AG04450 (cell line): ENCODE measurements around the gene PDGFB. TPM values are rescaled to one million over a fixed set of nuclear protein-coding genes. Genes with fewer than 3 reads are reported as not detected.

Experiments used
- CTCF ChIA-PET: fragments of 300-600, 350-600 bp; formaldehyde crosslinking; extraction: SDS; loops from one replicate; lab custom pipeline; 2022; ENCODE audit warnings: antibody characterized with exemption, inconsistent platforms; lab: Charles Lee
- POLR2A ChIA-PET: fragments of 350-600 bp; formaldehyde crosslinking; extraction: SDS; loops from one replicate; lab custom pipeline; 2021; ENCODE audit warnings: antibody characterized with exemption, inconsistent platforms; lab: Yijun Ruan, JAX
- DNase-seq: peaks from one replicate; pipeline ENCODE4 v3.0.0-alpha.2; 2011; ENCODE audit warnings: low read depth, low spot score
- H3K27ac ChIP-seq: one replicate; pipeline ENCODE4 v1.5.1; 2012; ENCODE audit warnings: low read depth, low read length, control low read depth
- H3K27me3 ChIP-seq: one replicate; pipeline ENCODE4 v1.6.0; 2012; ENCODE audit warnings: low read length; ENCODE audit not compliant: control insufficient read depth, insufficient read depth
- H3K4me3 ChIP-seq: 2 replicates; pipeline ENCODE4 v1.5.1; 2011; ENCODE audit warnings: mild to moderate bottlenecking, low read depth, low read length, control low read depth
- H3K9me3 ChIP-seq: 2 replicates; pipeline ENCODE4 v1.5.1; 2012; ENCODE audit warnings: low read length; ENCODE audit not compliant: control insufficient read depth, insufficient read depth
- polyA plus RNA-seq: library from polyadenylated mRNA; depleted of rRNA; stranded (reverse); fragments of >200 nt; gene quantifications from 2 replicates; pipeline ENCODE4 v1.2.3, GENCODE V29; 2011
- TF ChIP-seq, protein P1 (sequence below): IDR thresholded peaks from 2 replicates; pipeline ENCODE4 v1.5.1; 2011; ENCODE audit warnings: low read depth, low read length, control low read depth, inconsistent platforms

Gene PDGFB
- polyA plus RNA-seq, 1 experiment: 0.19 TPM

DNA sequence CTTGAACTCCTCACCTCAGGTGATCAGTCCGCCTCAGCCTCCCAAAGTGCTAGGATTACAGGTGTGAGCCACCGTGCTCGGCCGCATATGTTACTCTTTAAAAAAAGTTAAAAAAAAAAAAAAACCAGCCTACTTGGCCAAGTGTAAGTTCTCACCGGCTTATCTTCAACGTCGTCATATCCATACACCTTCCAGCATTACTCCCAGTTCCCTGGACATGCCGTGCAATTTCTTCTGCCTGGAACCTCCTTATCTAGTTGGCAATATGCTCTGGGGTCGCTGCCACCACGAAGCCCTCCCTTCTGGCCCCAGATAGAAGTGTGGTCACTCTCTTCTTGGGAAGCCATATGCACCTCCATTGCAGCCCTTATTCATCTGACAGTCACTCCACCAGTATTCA is 56.0 kb downstream of the PDGFB start:
- ChIA-PET POLR2A (no interaction called here), CTCF (no interaction called here)
- H3K27me3 ChIP-seq: no peaks in the 10 kb centered on the region
- H3K9me3 ChIP-seq: peaks cover 13% of the 10 kb centered on the region
- no peak for DNase-seq
- H3K27ac ChIP-seq: no peak overlapping the region
- no peak overlapping the region for H3K4me3 ChIP-seq
- TF ChIP-seq, protein P1, sequence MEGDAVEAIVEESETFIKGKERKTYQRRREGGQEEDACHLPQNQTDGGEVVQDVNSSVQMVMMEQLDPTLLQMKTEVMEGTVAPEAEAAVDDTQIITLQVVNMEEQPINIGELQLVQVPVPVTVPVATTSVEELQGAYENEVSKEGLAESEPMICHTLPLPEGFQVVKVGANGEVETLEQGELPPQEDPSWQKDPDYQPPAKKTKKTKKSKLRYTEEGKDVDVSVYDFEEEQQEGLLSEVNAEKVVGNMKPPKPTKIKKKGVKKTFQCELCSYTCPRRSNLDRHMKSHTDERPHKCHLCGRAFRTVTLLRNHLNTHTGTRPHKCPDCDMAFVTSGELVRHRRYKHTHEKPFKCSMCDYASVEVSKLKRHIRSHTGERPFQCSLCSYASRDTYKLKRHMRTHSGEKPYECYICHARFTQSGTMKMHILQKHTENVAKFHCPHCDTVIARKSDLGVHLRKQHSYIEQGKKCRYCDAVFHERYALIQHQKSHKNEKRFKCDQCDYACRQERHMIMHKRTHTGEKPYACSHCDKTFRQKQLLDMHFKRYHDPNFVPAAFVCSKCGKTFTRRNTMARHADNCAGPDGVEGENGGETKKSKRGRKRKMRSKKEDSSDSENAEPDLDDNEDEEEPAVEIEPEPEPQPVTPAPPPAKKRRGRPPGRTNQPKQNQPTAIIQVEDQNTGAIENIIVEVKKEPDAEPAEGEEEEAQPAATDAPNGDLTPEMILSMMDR: no peak

DNA sequence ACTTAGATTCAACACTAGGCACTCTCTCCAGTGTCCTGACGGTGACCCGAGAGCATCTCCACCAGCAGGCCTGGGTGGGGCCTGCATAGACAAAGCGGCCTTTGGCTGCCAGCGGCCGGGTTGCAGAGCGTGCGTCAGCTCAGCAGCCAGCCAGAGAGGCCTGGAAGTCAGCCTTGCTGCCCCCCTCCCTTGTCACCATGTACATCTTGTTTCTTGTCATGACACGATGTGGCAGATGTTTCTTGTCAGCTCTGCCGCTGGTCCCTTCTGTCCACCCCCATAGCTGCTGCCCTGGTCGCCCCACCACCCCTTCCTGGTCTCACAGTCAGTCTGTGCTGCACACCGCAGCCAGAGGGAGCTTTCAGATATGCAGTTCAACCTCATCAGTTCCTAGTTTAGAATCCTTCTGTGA is 59.2 kb downstream of the PDGFB start:
- CTCF ChIA-PET: interaction anchor here (0.8 kb wide), 1 partner anchor 36 kb away, joined by 3 read pairs; no protein-coding TSS in a partner anchor
- H3K9me3 ChIP-seq: peaks cover 15% of the 10 kb centered on the region
- DNase-seq: no peak
- no peak overlapping the region for H3K4me3 ChIP-seq
- TF ChIP-seq, protein P1: peak; percentile 48
- H3K27me3 ChIP-seq: no peaks in the 10 kb centered on the region
- H3K27ac ChIP-seq: no peak overlapping the region
- POLR2A ChIA-PET: no interaction called here

DNA sequence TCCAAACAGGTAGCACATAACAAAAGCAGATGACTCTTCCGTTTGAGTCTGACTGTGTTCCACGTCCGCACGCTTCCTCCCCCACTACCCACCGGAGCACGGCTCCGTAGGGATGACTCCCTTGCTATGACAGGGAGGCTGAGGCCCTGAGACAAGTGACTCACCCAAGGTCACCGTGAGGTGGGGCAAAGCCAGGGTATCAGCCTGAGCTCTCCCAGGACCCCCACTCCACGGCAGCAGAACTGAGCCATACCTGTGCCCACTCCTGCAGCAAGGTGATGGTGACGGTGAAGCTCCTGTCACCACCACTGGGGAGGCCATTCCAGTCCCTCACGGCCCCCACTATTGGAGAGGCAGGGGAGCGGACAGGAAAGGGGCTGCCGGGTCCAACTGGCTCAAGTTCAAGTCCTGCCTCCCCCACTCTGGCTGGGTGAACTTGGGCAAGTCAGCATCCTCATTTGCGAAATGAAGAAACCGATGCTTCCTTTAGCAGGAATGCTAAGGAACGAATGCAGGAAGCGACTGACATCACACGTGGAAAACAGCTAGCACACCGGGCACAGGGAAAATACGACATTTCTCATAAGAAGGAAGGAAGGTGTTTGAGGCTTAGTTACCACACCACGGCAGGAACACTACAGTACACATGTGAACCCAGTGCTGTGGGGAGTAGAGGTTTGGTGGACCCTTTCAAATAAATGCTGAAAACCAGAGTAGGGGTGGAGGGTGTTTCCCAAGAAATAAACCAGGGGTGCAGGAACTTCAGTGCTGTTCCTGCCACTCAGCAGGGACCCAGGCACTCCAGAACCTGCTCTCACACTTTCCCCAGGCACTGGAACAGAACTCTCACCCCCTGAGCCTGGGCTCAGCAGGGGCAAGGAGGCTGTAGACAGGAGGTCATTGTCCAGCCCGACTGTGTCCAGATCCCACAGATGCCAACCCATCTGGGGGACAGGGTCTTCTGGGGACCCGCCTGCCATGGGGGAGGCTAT is 59.9 kb downstream of the PDGFB start:
- no peak overlapping the region for H3K4me3 ChIP-seq
- DNase-seq: no peak
- TF ChIP-seq, protein P1: no peak
- H3K9me3 ChIP-seq: peaks cover 15% of the 10 kb centered on the region
- H3K27me3 ChIP-seq: no peaks in the 10 kb centered on the region
- no peak overlapping the region for H3K27ac ChIP-seq
- ChIA-PET POLR2A (no interaction called here), CTCF (interaction anchor here (0.9 kb wide), 1 partner anchor 8 kb away, joined by 3 read pairs; no protein-coding TSS in a partner anchor)

DNA sequence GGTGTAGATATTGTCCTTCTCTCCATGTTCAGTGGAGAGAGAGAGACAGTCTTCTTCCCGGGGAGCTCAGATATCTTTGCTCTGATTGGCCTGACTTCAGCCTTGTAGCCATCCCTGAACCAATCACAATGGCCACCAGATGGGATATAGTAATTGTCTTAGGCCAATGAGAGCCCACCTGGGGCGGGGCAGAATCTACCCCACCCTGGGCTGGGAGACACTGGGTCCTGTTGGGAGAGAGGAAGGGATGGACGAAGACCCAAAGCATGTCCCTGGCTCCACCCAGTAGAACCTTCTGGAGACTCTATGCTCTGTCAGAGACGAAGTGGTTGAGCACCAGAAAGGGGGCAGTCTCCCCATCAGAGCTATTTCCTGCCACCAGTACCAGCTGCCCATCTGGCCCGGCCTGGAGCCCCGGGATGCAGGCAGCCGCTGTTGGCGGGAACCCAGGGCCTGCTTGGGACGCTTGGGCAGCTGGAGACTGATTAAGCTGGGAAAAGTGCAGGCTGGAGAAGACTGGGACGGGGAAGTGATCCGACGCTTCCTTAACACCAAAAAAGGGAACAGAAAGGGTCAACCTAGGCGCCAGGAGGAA is 60.7 kb downstream of the PDGFB start:
- no peaks in the 10 kb centered on the region for H3K27me3 ChIP-seq
- no peak overlapping the region for H3K27ac ChIP-seq
- TF ChIP-seq, protein P1: no peak
- ChIA-PET CTCF (interaction anchor here (0.9 kb wide), 1 partner anchor 9 kb away, joined by 3 read pairs; no protein-coding TSS in a partner anchor), POLR2A (interaction anchor here (0.6 to 0.7 kb wide), 2 partner anchors 127 to 135 kb away, joined by 3 read pairs; no protein-coding TSS in a partner anchor)
- H3K4me3 ChIP-seq: no peak overlapping the region
- no peak for DNase-seq
- peaks cover 15% of the 10 kb centered on the region for H3K9me3 ChIP-seq
